SK-N-SH treated with all-trans-retinoic acid at 6 μM for 48 hours (cell line): ENCODE data around the gene AGBL1.

Source experiments
- PPARA ChIP-seq: fragments of 250-450 bp; sonication (Bioruptor Pico); IDR thresholded peaks from 2 replicates; pipeline ENCODE4 v1.5.0; 2020; ENCODE audit warnings: mild to moderate bottlenecking, borderline replicate concordance
- TCF4 ChIP-seq: fragments of 250-450 bp; sonication (Bioruptor Pico); IDR thresholded peaks from 2 replicates; pipeline ENCODE4 v1.8.0; 2021; ENCODE audit warnings: mild to moderate bottlenecking, moderate library complexity, borderline replicate concordance
- ZC3H10 ChIP-seq: fragments of 250-450 bp; sonication (Bioruptor Pico); IDR thresholded peaks from 2 replicates; pipeline ENCODE4 v1.5.1; 2021; ENCODE audit warnings: mild to moderate bottlenecking, moderate library complexity
- ZFP30 ChIP-seq: fragments of 450-650 bp; formaldehyde crosslinking; IDR thresholded peaks from 2 replicates; pipeline ENCODE4 v1.5.0; 2022; ENCODE audit warnings: mild to moderate bottlenecking, moderate library complexity
- ZNF70 ChIP-seq: fragments of 450-650 bp; formaldehyde crosslinking; IDR thresholded peaks from 2 replicates; pipeline ENCODE4 v1.5.0; 2020; ENCODE audit warnings: mild to moderate bottlenecking, moderate library complexity
- TF ChIP-seq, protein P1 (sequence below): fragments of 250-450 bp; sonication (Bioruptor Pico); IDR thresholded peaks from 2 replicates; pipeline ENCODE4 v1.8.0; 2020; ENCODE audit warnings: mild to moderate bottlenecking, moderate library complexity, borderline replicate concordance

DNA sequence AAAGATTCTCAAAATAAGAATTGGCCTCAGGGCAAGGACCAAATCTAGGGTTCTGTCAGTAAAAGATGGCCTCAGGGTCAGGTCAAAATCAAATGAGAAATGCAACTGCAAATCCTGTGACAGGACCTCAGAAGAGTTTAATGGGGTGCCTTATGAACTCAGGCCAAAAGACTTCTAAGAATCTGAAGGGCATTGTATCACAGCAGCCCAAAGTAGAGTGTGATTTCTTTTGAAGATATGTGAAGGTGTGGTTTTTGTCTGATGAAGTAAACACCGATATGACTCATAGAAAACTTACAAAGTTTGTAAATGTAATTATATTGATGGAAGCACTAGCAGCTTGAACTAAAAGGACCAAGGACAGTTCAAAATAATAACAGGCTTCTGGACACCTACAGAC is 966.1 kb downstream of the AGBL1 start:
- TF ChIP-seq ZFP30 (CRISPR knock-in tag) (no peak), ZC3H10 (CRISPR knock-in tag) (no peak), PPARA (CRISPR knock-in tag) (no peak), TCF4 (CRISPR knock-in tag) (no peak), ZNF70 (CRISPR knock-in tag) (no peak)
- TF ChIP-seq, protein P1, sequence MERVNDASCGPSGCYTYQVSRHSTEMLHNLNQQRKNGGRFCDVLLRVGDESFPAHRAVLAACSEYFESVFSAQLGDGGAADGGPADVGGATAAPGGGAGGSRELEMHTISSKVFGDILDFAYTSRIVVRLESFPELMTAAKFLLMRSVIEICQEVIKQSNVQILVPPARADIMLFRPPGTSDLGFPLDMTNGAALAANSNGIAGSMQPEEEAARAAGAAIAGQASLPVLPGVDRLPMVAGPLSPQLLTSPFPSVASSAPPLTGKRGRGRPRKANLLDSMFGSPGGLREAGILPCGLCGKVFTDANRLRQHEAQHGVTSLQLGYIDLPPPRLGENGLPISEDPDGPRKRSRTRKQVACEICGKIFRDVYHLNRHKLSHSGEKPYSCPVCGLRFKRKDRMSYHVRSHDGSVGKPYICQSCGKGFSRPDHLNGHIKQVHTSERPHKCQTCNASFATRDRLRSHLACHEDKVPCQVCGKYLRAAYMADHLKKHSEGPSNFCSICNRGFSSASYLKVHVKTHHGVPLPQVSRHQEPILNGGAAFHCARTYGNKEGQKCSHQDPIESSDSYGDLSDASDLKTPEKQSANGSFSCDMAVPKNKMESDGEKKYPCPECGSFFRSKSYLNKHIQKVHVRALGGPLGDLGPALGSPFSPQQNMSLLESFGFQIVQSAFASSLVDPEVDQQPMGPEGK, result no peak
